ES-I3 (cell line): Measurements from ENCODE around the gene AURKAIP1.
"Not testable (repeated sequence)": the region's sequence is repeated elsewhere in the genome, so short reads cannot be mapped to it uniquely, and the experiment has no call there.

Experiments used
- H3K36me3 ChIP-seq: 2 replicates; pipeline ENCODE4 v1.6.1; 2013; ENCODE audit warnings: mild to moderate bottlenecking, low read length, control low read depth, moderate library complexity; ENCODE audit not compliant: insufficient read depth
- H3K4me1 ChIP-seq: 2 replicates; pipeline ENCODE4 v1.6.1; 2013; ENCODE audit warnings: mild to moderate bottlenecking, control low read depth, low read length; ENCODE audit not compliant: insufficient read depth
- H3K9ac ChIP-seq: 2 replicates; pipeline ENCODE4 v1.6.1; 2013; ENCODE audit warnings: low read depth, mild to moderate bottlenecking, low read length, moderate library complexity
- H3K9me3 ChIP-seq: 2 replicates; pipeline ENCODE4 v1.6.1; 2013; ENCODE audit warnings: mild to moderate bottlenecking, low read length, moderate library complexity; ENCODE audit not compliant: control insufficient read depth, insufficient read depth

AURKAIP1 gene

DNA sequence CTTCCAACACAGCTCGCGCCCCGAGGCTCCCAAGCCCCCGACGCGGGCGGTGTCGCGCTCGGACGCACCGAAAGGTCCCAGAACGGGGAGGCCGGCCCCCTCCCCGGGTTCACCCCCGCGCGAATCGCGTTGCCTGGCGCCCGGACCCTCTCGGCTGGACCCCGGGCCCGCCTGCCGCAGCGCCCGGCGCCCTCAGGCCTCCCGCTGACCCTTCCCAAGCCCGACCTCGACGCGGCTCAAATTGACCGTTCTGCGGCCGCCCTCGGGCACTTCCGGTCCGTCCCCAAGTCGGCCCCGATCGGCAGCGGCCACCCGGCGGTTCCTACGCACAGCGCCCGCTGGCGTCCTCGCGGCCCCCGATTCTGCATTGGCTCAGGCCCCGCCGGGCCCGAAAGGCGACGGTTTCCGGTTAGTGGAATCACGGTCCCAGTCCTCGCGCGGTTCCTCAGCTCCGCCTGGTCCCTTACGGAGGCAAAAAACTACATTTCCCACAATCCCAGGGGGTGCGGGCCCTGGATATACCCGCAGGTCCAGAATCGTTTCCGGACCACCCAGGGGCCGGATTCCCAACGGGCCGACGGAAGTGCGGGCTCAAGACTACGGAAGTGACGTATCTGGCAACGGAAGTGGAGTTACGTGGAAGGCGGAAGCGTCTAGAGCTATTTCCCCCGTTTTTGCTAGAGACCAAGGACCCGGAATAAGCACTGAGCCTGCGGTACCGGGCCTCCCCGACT lies at the start of gene AURKAIP1:
Gene AURKAIP1, minus strand, starts transcription at position 279 of the 734 bp plus-strand sequence. CDS start 451 bp downstream, outside the sequence.
- Histone ChIP-seq H3K4me1 (no peaks in the 10 kb centered on the region), H3K9ac (peak within 1 kb of the TSS; percentile 93), H3K36me3 (no peaks in the 10 kb centered on the region), H3K9me3 (no peaks in the 10 kb centered on the region)

DNA sequence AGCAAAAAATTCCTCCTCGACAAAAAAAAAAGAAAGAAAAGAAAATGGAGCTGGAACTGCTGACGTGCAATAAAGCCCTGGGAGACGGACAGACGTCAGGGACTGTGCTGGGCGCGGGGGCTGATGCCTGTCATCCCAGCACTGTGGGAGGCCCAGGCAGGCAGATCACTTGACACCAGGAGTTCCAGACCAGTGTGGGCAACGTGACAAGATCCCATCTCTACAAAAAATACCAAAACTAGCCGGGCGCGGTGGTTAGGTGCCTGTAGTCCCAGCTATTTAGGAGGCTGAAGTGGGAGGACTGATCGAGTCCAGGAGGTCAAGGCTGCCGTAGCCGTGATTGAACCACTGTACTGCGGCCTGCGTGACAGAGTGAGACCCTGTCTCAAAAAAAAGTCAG lies 49.7 kb upstream of the AURKAIP1 start:
- Histone ChIP-seq H3K9ac (no peak overlapping the region), H3K36me3 (no peaks in the 10 kb centered on the region), H3K9me3 (no peaks in the 10 kb centered on the region), H3K4me1 (peaks cover 8% of the 10 kb centered on the region)

DNA sequence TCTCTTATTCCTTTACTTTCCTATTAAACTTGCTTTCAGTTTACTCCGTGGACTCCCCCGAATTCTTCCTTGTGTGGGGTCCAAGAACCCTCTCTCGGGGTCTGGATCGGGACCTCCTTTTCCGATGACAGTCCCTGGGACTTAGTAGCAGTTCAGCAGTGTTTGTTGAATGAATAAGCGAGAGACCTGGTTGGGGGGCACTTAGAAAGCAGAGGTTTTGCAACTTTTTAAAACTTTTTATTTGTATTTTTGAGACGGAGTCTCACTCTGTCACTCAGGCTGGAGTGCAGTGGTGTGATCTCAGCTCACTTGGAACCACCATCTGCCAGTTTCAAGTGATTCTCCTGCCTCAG lies 48.2 kb upstream of the AURKAIP1 start:
- H3K9me3 ChIP-seq = no peaks in the 10 kb centered on the region
- H3K4me1 ChIP-seq = peaks cover 8% of the 10 kb centered on the region

DNA sequence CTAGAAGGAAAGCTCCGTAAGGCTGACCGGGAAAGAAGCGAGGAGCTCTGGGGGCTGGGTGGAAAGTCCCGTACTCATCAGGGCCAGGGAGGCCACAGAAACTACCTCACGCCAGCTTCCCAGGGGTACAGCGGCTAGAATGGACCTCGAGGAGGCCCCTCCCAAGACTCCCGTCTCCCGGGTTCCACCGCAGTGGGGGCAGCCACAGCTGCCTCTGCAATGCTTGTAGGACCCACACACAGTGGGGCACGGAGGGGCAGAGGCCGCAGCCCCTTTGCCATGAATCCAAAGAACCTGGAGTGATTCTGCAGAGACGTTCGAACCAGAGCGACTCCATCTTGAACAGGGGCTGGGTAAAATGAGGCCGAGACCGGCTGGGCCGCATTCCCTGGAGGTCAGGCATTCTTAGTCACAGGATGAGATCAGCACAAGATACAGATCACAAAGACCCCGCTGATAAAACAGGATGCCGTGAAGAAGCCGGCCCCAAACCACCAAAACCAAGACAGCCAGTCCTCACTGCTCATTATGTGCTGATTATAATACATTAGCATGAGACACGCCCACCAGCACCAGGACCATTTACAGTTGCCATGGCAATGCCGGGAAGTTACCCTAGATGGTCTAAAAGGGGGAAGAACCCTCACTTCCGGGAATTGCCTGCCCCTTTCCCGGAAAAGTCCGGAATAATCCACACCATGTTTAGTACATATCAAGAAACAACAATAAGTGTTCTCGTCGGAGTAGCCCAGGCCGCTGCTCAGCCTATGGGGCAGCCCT lies 47.6 kb upstream of the AURKAIP1 start:
- Histone ChIP-seq H3K36me3 (no peaks in the 10 kb centered on the region), H3K9ac (no peak overlapping the region), H3K4me1 (peaks cover 8% of the 10 kb centered on the region), H3K9me3 (no peaks in the 10 kb centered on the region)

More for the DNA sequence above, 48.2 kb upstream of the AURKAIP1 start:
- Histone ChIP-seq H3K9ac (no peak overlapping the region), H3K36me3 (no peaks in the 10 kb centered on the region)

DNA sequence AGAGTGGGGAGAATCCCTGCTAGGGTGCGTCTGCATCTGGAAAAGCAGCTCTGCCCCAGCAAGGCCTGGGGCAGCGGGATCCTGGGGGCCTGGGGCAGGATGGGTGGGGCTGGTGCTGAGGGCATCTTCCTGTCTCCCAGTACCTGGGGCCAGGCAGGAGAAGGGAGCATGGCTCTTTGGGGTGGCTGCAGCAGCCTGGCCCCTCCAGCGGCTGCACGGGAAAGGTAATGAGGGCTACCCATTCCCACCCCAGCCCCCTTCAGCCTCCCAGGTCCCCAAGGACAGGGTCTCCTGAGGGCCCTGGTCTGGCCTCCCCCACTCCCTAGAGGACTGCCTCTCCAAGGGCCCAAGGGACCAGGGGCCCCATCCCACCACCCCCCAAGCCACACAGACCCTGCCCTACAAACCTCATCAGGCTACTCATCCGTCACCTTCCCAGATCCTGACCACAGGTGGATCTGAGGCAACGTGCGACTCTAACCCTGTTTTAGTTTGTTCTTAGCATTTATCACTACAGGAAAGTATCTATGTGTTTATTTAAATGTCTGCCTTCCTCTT lies 47.0 kb upstream of the AURKAIP1 start:
- Histone ChIP-seq H3K9ac (no peak overlapping the region), H3K4me1 (peaks cover 8% of the 10 kb centered on the region), H3K36me3 (no peaks in the 10 kb centered on the region), H3K9me3 (no peaks in the 10 kb centered on the region)

DNA sequence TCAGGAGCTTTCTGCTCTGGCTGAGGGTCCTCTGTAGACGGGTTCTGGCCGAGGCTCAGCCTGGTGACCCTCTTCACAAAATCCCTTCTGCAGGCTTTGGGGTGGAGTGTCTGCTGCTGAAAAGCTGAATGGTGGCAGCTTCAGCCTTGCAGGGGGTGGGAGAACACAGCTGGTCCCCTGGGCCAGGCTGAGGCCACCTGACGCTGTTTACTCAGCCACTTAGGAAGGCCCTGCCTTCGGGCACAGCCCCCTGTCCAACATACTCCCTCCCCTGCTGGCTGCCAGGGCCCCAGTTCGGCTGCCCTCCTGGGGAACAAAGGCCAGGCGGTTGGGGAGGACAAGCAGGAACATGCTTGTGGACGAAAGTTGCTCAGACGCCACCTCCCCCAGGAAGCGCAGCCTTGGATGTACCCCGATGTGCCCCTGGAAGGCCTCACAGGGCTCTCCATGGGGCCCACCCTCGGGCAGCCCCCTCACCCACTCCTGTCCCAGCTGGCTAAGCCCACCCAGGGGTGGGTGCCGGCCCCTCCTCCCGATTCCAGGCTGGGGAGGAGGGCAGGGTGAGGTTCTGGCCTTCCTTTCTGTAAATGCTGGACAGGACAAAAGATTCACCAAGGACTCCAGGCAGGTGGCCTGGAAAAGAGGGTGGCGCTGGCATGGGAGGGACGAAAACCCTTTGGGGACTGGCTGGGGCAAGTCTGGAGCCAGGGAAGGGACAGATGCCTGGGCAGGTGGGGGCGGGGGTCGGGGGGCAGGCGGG lies 46.3 kb upstream of the AURKAIP1 start, which contains the start of gene ANKRD65:
Gene ANKRD65, minus strand, starts transcription at position 130 of the 760 bp plus-strand sequence. CDS start 271 bp downstream, outside the sequence.
- Histone ChIP-seq H3K9ac (no peak within 1 kb of the TSS), H3K4me1 (peaks cover 8% of the 10 kb centered on the region)

DNA sequence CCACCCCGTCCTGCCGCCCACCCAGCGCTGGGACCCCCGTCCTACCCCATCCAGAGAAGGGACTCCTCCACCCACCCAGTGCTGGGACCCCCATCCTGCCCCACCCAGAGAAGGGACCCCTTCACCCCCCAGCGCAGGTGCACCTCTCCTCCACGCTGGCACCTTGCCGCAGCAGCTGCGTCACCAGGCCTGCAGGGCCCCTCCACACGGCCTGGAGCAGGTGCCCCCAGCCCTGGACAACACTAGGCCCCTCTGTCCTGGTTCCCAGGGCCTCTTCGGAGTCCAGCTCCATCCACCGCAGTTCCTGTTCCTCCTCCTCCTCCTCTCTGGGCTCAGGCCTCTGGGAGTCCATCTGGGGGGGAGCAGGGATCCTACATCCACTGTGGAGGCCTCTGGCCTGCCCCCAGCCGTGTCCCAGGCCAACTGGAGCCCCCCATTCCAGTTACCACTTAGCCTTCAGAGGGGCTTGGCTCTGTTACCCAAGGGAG lies 45.7 kb upstream of the AURKAIP1 start:
- no peaks in the 10 kb centered on the region for H3K9me3 ChIP-seq
- H3K9ac ChIP-seq = no peak overlapping the region
- no peaks in the 10 kb centered on the region for H3K36me3 ChIP-seq
- peaks cover 8% of the 10 kb centered on the region for H3K4me1 ChIP-seq

More for the DNA sequence above, 46.3 kb upstream of the AURKAIP1 start, which contains the start of gene ANKRD65:
- Histone ChIP-seq H3K9me3 (no peaks in the 10 kb centered on the region), H3K36me3 (no peaks in the 10 kb centered on the region)

DNA sequence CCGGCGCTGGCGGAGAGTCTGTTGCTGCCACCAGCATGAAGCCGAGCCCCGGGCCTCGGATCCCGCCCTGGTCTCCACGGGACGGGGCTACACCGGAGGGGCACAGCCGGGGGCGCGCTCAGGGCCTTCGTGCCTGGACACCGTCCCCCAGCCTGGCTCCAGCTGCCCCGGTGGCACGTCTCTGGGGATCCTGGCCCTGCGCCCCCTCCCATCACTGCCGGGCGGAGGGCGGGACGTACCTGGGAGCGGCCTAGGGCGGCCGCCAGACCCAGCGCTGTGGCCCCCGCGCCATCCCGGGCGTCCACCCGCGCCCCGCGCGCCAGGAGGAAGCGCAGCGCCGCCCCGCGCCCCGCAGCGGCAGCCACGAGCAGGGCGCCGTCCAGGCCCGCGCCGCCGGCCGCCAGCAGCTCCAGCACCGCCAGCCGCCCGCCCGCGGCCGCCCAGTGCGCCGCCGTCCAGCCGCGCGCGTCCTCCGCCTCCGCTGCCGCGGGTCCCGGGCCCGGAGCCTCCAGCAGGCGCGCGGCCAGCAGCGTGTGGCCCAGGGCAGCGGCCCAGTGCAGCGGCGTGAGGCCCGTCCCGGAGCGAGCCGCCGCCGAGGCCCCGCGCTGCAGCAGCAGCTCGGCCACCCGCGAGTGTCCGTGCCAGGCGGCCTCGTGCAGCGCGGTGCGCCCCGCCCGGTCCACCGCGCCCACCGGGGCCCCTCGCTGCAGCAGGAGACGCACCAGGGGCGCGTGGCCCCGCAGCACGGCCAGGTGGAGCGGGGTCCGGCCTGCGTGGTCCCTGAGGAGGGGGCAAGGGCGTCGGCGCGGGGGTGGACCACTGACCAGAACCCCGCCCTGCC lies 45.0 kb upstream of the AURKAIP1 start:
- H3K4me1 ChIP-seq = peaks cover 4% of the 10 kb centered on the region; the same call in 1 of the 2 replicates
- H3K9ac ChIP-seq = peak overlapping the region; percentile 15; the same call in 1 of the 2 replicates
- no peaks in the 10 kb centered on the region for H3K9me3 ChIP-seq
- no peaks in the 10 kb centered on the region for H3K36me3 ChIP-seq

DNA sequence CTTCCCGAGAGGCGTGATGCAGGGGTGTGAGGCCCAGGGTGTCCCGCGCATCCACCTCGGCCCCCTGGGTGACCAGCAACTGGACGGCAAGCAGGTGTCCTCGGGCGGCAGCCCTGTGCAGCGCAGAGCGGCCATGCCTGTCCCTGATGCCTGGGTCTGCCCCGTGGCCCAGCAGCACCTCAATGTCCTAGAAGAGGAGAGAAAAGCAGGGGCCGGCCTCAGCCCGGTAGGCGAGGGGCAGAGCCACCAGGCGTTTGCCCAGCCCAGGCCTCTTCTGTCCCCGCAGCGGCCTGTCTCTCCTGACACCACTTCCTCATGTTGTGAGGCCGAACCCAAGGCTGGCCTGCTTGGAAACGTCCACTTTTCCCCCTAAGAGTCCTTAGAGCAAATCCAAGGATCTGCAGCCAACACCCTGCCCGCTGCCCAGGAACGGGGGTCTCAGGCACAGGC lies 44.4 kb upstream of the AURKAIP1 start:
- H3K36me3 ChIP-seq = no peaks in the 10 kb centered on the region
- H3K4me1 ChIP-seq = peaks cover 4% of the 10 kb centered on the region; the same call in 1 of the 2 replicates
- H3K9ac ChIP-seq = no peak overlapping the region
- no peaks in the 10 kb centered on the region for H3K9me3 ChIP-seq

DNA sequence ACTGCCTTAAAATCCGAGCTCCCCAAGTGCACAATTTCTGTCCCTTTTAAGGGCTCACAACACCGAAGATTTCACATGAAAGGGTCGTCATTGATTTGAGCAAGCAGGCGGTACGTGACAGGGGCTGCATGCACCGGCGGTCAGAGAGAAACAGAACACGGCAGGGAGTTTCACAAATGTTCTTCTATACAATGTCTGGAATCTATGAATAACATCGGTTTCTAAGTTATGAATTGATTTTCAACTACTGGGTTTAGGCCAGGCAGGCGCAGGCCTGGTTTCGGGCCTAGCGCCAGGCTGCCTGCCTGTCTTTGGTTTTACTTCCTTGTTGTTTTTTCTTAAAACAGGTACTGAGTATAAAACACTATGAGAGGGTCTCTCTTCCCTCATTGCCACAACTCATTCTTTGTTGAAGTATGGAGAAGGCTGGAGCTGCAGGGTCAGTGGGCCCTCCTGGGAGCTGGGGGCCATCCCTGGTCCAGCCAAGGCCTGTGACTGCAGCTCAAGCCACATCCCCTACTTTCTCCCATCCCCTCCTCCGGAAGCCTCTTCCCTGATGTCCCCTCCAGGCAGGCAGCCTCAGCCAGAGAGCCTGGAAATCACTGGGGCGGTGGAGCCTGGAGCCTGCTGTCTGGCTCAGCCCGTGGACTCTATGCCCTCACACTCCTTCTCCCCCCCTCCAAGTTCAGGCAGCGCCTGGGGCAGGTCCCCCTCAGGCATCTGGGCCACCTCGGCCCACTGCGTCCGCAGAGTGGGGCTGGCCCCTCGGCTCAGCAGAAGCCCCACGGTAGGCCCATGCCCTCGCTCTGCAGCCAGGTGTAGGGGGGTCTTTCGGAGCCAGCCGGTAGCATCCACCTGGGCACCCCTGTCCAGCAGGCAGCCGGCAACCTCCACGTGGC lies 43.7 kb upstream of the AURKAIP1 start:
- no peaks in the 10 kb centered on the region for H3K9me3 ChIP-seq
- H3K9ac ChIP-seq = no peak overlapping the region
- H3K36me3 ChIP-seq = no peaks in the 10 kb centered on the region
- peaks cover 4% of the 10 kb centered on the region; the same call in 1 of the 2 replicates for H3K4me1 ChIP-seq

DNA sequence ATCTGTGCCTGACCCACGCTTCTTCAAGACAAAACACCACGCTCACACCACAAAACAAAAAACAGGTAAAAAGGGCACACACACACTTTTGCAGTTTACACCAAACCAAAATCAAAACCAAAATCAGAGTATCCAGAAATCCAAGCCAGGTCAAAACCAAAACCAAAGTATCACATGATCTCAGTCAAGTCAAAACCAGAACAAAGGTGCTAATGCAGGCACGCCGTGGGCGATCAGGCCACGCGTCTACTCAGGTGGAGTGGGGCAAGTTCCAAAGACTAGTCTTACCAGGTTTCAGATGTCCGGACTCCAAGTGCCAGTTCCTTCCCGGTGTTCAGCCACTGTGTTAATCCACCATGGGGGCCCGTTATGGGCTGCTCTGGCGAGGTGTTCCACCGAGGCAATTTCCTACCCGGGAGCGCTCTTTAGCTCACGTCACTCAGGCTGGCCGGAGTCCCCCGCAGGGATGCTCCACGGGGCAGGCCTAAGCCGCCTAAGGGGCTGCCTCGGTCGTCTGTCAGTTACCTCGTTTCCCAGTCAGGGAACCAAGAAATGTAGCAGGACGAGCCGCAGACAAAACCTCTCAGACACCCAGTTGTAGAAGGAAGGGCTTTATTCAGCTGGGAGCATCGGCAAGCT lies 42.9 kb upstream of the AURKAIP1 start:
- not testable (repeated sequence) for H3K36me3 ChIP-seq, H3K9ac ChIP-seq, H3K9me3 ChIP-seq, H3K4me1 ChIP-seq

DNA sequence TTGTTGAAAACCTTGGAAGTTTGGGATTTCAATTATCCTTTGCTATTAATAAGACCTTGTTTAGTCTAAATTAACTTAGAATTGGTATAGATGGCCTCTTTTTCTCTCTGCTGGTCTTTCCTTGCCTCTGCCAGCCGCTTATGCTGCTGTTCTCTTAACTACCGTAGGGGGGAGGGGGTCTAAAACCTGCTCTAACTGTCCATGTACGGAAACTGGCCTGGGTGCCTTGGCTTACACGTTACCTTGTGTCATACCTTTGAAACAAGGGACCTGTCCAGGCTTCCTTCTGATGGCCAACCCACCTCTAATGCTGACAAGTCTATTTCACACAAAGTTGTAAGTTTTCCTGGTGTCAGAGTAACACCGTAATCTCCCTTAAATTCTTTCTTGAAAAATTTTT lies 42.4 kb upstream of the AURKAIP1 start:
- not testable (repeated sequence) for H3K4me1 ChIP-seq, H3K9me3 ChIP-seq, H3K9ac ChIP-seq, H3K36me3 ChIP-seq
